ENCODE results near the gene TSEN34.

- TF ChIP-seq POLR2A (IDR thresholded peaks at IDR 0.05) (no peak), CTCF (IDR thresholded peaks at IDR 0.05) (no peak)
Measured at GRCh38 chr19:54201172-54201701, 10.1 kb downstream of the TSEN34 start.
